ENCODE results near the gene MYCBP. TPM values are rescaled to one million over a fixed set of nuclear protein-coding genes. Genes with fewer than 3 reads are reported as not detected.

Gene MYCBP
- total and polyA plus RNA-seq, 2 experiments from 2014 or later: 33.6 to 82.3 TPM

GRCh38 chr1:38870996-38871395 is 2.2 kb downstream of the MYCBP start:
- Mint-ChIP-seq H3K27ac (no peak overlapping the region), H3K36me3 (ENCODE audit: low read depth) (peaks cover 5% of the 10 kb centered on the region; the same call in 2 of the 3 replicates), H3K27me3 (ENCODE audit: insufficient read depth, low read depth, poor library complexity) (peaks cover 7% of the 10 kb centered on the region), H3K9me3 (no peaks in the 10 kb centered on the region; the same call in 2 of the 3 replicates), H3K4me3 (no peak overlapping the region), H3K4me1 (peaks cover 12% of the 10 kb centered on the region)
- TF ChIP-seq ZNF331 (CRISPR knock-in tag; IDR thresholded peaks at IDR 0.05; ENCODE audit: low read depth) (no peak), CTCF (conservative IDR thresholded peaks at IDR 0.05; ENCODE audit: low read depth in 2 of 2) (no peak), POLR2AphosphoS5 (IDR thresholded peaks at IDR 0.05; ENCODE audit: low read depth) (no peak), JUNB (IDR thresholded peaks at IDR 0.05; ENCODE audit: unreplicated experiment) (no peak), STAT1 (IDR thresholded peaks at IDR 0.05; ENCODE audit: unreplicated experiment) (no peak), CREB1 (CRISPR knock-in tag; IDR thresholded peaks at IDR 0.05; ENCODE audit: low read depth) (no peak)
- TF ChIP-seq, protein P1, sequence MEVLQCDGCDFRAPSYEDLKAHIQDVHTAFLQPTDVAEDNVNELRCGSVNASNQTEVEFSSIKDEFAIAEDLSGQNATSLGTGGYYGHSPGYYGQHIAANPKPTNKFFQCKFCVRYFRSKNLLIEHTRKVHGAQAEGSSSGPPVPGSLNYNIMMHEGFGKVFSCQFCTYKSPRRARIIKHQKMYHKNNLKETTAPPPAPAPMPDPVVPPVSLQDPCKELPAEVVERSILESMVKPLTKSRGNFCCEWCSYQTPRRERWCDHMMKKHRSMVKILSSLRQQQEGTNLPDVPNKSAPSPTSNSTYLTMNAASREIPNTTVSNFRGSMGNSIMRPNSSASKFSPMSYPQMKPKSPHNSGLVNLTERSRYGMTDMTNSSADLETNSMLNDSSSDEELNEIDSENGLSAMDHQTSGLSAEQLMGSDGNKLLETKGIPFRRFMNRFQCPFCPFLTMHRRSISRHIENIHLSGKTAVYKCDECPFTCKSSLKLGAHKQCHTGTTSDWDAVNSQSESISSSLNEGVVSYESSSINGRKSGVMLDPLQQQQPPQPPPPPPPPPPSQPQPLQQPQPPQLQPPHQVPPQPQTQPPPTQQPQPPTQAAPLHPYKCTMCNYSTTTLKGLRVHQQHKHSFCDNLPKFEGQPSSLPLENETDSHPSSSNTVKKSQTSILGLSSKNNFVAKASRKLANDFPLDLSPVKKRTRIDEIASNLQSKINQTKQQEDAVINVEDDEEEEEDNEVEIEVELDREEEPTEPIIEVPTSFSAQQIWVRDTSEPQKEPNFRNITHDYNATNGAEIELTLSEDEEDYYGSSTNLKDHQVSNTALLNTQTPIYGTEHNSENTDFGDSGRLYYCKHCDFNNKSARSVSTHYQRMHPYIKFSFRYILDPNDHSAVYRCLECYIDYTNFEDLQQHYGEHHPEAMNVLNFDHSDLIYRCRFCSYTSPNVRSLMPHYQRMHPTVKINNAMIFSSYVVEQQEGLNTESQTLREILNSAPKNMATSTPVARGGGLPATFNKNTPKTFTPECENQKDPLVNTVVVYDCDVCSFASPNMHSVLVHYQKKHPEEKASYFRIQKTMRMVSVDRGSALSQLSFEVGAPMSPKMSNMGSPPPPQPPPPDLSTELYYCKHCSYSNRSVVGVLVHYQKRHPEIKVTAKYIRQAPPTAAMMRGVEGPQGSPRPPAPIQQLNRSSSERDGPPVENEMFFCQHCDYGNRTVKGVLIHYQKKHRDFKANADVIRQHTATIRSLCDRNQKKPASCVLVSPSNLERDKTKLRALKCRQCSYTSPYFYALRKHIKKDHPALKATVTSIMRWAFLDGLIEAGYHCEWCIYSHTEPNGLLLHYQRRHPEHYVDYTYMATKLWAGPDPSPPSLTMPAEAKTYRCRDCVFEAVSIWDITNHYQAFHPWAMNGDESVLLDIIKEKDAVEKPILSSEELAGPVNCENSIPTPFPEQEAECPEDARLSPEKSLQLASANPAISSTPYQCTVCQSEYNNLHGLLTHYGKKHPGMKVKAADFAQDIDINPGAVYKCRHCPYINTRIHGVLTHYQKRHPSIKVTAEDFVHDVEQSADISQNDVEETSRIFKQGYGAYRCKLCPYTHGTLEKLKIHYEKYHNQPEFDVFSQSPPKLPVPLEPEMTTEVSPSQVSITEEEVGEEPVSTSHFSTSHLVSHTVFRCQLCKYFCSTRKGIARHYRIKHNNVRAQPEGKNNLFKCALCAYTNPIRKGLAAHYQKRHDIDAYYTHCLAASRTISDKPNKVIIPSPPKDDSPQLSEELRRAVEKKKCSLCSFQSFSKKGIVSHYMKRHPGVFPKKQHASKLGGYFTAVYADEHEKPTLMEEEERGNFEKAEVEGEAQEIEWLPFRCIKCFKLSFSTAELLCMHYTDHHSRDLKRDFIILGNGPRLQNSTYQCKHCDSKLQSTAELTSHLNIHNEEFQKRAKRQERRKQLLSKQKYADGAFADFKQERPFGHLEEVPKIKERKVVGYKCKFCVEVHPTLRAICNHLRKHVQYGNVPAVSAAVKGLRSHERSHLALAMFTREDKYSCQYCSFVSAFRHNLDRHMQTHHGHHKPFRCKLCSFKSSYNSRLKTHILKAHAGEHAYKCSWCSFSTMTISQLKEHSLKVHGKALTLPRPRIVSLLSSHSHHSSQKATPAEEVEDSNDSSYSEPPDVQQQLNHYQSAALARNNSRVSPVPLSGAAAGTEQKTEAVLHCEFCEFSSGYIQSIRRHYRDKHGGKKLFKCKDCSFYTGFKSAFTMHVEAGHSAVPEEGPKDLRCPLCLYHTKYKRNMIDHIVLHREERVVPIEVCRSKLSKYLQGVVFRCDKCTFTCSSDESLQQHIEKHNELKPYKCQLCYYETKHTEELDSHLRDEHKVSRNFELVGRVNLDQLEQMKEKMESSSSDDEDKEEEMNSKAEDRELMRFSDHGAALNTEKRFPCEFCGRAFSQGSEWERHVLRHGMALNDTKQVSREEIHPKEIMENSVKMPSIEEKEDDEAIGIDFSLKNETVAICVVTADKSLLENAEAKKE (CRISPR knock-in tag; IDR thresholded peaks at IDR 0.05): no peak
- Histone ChIP-seq H3K4me1 (ENCODE audit: insufficient read depth) (peaks cover 12% of the 10 kb centered on the region), H3K79me2 (replicated peaks; ENCODE audit: insufficient read depth) (peaks cover 27% of the 10 kb centered on the region), H3K9me2 (ENCODE audit: insufficient read depth) (no peaks in the 10 kb centered on the region), H3K4me2 (no peak overlapping the region), H2AFZ (no peak overlapping the region), H3K36me3 (ENCODE audit: insufficient read depth) (no peaks in the 10 kb centered on the region), H3K4me3 (no peak overlapping the region), H4K20me1 (replicated peaks; ENCODE audit: insufficient read depth) (no peaks in the 10 kb centered on the region; the same call in 1 of the 2 replicates), H3K27me3 (ENCODE audit: insufficient read depth) (no peaks in the 10 kb centered on the region), H3F3A (replicated peaks; ENCODE audit: low read depth) (peaks cover 4% of the 10 kb centered on the region; the same call in 1 of the 2 replicates), H3K27ac (ENCODE audit: low read depth) (no peak overlapping the region)
- ATAC-seq (no peak), DNase-seq (ENCODE audit: low spot score) (no peak)

All from GM23338 (cell line).